A549 (cell line): ENCODE results near the gene NRDE2.

Experiments
- BHLHE40 ChIP-seq: IDR thresholded peaks from 2 replicates; pipeline ENCODE4 v1.6.1; 2012; ENCODE audit warnings: low read depth, low read length, inconsistent platforms
- CTCF ChIP-seq: fragments of >200 bp; sonication (Bioruptor Twin); formaldehyde crosslinking; IDR thresholded peaks from 3 replicates; pipeline ENCODE4 v1.5.1; 2016
- EP300 ChIP-seq, 2 experiments: fragments of >200 bp; sonication (Bioruptor Twin); formaldehyde crosslinking; IDR thresholded peaks; 2 replicates in 1 of 2; 3 replicates in 1 of 2; pipeline ENCODE4 v1.6.1; 2016 to 2017
- POLR2A ChIP-seq: IDR thresholded peaks from 2 replicates; pipeline ENCODE4 v1.6.1; 2012; ENCODE audit warnings: mild to moderate bottlenecking, low read length
- RCOR1 ChIP-seq: fragments of 150-350 bp; IDR thresholded peaks from 2 replicates; pipeline ENCODE4 v1.6.1; 2014; ENCODE audit warnings: antibody characterized with exemption, low read length, low read depth
- REST ChIP-seq: fragments of 200-600 bp; sonication (generic); IDR thresholded peaks from 2 replicates; pipeline ENCODE4 v1.6.1; 2016; ENCODE audit warnings: antibody characterized with exemption, mild to moderate bottlenecking, moderate library complexity
- RNF2 ChIP-seq: fragments of 200-600 bp; sonication (generic); IDR thresholded peaks from 2 replicates; pipeline ENCODE4 v1.6.1; 2016; ENCODE audit warnings: low read depth, mild to moderate bottlenecking, antibody characterized with exemption, moderate library complexity, borderline replicate concordance
- TF ChIP-seq, protein P1 (sequence below): fragments of >200 bp; sonication (Bioruptor Twin); formaldehyde crosslinking; IDR thresholded peaks from 3 replicates; pipeline ENCODE4 v1.6.1; 2016

GRCh38 chr14:90381011-90381786, 49.5 kb upstream of the NRDE2 start:
- TF ChIP-seq RCOR1 (no peak), REST (no peak), CTCF (no peak), RNF2 (no peak), POLR2A (no peak), EP300 (IDR thresholded peaks at IDR 0.05) (no peak), BHLHE40 (no peak)
- TF ChIP-seq, protein P1, sequence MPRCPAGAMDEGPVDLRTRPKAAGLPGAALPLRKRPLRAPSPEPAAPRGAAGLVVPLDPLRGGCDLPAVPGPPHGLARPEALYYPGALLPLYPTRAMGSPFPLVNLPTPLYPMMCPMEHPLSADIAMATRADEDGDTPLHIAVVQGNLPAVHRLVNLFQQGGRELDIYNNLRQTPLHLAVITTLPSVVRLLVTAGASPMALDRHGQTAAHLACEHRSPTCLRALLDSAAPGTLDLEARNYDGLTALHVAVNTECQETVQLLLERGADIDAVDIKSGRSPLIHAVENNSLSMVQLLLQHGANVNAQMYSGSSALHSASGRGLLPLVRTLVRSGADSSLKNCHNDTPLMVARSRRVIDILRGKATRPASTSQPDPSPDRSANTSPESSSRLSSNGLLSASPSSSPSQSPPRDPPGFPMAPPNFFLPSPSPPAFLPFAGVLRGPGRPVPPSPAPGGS: no peak
